ENCODE results near the gene INO80D. TPM values are rescaled to one million over a fixed set of nuclear protein-coding genes. Genes with fewer than 3 reads are reported as not detected.

Gene INO80D
- total RNA-seq, 4 donors from 2014 or later, result 16.0 to 24.5 (median 17.3) TPM

- TF ChIP-seq, protein P1, sequence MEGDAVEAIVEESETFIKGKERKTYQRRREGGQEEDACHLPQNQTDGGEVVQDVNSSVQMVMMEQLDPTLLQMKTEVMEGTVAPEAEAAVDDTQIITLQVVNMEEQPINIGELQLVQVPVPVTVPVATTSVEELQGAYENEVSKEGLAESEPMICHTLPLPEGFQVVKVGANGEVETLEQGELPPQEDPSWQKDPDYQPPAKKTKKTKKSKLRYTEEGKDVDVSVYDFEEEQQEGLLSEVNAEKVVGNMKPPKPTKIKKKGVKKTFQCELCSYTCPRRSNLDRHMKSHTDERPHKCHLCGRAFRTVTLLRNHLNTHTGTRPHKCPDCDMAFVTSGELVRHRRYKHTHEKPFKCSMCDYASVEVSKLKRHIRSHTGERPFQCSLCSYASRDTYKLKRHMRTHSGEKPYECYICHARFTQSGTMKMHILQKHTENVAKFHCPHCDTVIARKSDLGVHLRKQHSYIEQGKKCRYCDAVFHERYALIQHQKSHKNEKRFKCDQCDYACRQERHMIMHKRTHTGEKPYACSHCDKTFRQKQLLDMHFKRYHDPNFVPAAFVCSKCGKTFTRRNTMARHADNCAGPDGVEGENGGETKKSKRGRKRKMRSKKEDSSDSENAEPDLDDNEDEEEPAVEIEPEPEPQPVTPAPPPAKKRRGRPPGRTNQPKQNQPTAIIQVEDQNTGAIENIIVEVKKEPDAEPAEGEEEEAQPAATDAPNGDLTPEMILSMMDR (IDR thresholded peaks at IDR 0.05; ENCODE audit: low read depth), result no peak
Observed at GRCh38 chr2:206082298-206082843, 3.6 kb downstream of the INO80D start.

DNA sequence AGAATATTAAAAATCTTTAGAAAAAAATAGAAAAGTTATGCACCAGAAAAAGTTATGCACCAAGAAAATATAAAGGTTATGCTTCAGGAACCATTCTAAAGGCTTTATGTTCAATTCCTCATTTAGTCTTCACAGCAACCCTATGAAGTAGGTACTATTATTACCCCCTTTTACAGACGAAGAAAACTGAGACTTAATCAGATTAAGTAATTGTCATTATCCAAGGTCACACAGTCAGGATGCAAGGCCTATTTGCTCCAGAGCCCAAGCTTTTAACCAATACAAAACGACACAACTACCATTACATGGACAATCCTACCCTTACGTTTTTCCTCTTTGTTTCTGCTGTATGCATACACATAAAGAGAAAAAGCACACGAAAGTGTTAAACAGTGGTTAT, 5.0 kb downstream of the INO80D start:
- TF ChIP-seq, protein P1 (IDR thresholded peaks at IDR 0.05; ENCODE audit: low read depth), result no peak

- TF ChIP-seq, protein P1 (IDR thresholded peaks at IDR 0.05; ENCODE audit: low read depth), result no peak
Observed at GRCh38 chr2:206079699-206080465, 6.1 kb downstream of the INO80D start.

- TF ChIP-seq, protein P1 (IDR thresholded peaks at IDR 0.05; ENCODE audit: low read depth), result no peak
Observed at GRCh38 chr2:206075113-206075512, 10.9 kb downstream of the INO80D start.

DNA sequence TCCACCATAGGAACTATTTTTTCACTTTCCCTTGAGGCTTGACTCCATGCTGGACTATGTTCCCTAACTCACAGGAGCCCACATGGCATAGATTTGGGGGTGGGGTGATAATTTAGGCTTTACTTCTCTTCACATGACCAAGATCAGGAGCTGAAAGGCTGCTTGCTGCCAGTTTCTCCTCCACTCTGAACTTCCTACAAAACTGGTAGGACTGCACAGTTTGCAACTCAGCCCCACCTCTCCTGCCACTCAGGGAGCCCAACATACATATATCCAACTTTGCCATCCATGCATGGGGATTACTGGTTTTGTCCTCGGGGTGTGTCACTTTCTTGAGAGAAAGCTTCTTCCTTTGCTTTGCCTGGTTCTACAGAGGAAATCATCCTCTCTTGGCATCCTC, 14.2 kb downstream of the INO80D start:
- TF ChIP-seq, protein P1 (IDR thresholded peaks at IDR 0.05; ENCODE audit: low read depth), result no peak

DNA sequence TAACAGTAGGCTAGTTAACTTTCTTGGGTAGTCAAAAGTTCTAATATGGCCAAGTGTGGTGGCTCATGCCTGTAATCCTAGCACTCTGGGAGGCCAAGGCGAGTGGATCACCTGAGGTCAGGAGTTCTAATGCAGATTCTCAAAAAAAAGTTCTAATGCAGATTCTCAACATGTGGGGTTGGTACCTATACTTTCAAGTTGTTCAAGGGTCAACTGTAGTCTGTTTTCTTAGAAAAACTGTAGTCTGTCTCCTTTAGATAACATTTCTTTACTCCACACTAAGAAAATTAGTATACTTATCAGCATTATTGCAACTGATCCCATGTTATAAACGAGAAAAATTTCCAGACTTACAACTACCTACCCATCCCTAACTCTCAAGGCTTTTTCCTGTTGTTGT, 16.6 kb downstream of the INO80D start:
- TF ChIP-seq, protein P1 (IDR thresholded peaks at IDR 0.05; ENCODE audit: low read depth), result no peak

GRCh38 chr2:206068207-206068606, 17.8 kb downstream of the INO80D start:
- TF ChIP-seq, protein P1 (IDR thresholded peaks at IDR 0.05; ENCODE audit: low read depth), result no peak

Data from subcutaneous adipose tissue (tissue), 4 donors.